T-helper 2 cell treated with Interferon-gamma antibody and Interleukin-4, amounts not matched to agents 100 ng/mL and 5 ng/mL, for 36 hours (primary cell): ENCODE results near the gene HMGB4. TPM values are rescaled to one million over a fixed set of nuclear protein-coding genes. Genes with fewer than 3 reads are reported as not detected.

ENCODE experiments used
- intact Hi-C: fragments of 100-400 bp; cut with micrococcal nuclease; formaldehyde crosslinking; loops from one replicate; pipeline ENCODE4 v1.15.1; 2023
- total RNA-seq: library from RNA; stranded (reverse); gene quantifications from 2 replicates; pipeline ENCODE4 v1.2.3, GENCODE V29; 2022

The HMGB4 gene
- not detected in 2 replicates for total RNA-seq

- intact Hi-C loops = no loop called here
Observed at GRCh38 chr1:33863779-33864178, at the start of gene HMGB4. Gene HMGB4 (plus strand): TSS chr1:33864079. CDS start chr1:33864192, 113 bp downstream.

GRCh38 chr1:33814166-33814565 is 49.7 kb upstream of the HMGB4 start:
- intact Hi-C loops = no loop called here

- intact Hi-C loops = no loop called here
Observed at GRCh38 chr1:33815061-33815460, 48.8 kb upstream of the HMGB4 start.

- intact Hi-C loops = no loop called here
Observed at GRCh38 chr1:33818071-33818470, 45.8 kb upstream of the HMGB4 start.

GRCh38 chr1:33819290-33819912 is 44.5 kb upstream of the HMGB4 start:
- intact Hi-C loops = no loop called here

GRCh38 chr1:33819913-33820311 is 44.0 kb upstream of the HMGB4 start:
- intact Hi-C loops = no loop called here

GRCh38 chr1:33820804-33821203 is 43.1 kb upstream of the HMGB4 start:
- intact Hi-C loops = no loop called here

- intact Hi-C loops = no loop called here
Observed at GRCh38 chr1:33821291-33821690, 42.6 kb upstream of the HMGB4 start.

GRCh38 chr1:33822396-33822795 is 41.5 kb upstream of the HMGB4 start:
- intact Hi-C loops = no loop called here

- intact Hi-C loops = no loop called here
Observed at GRCh38 chr1:33823401-33823800, 40.5 kb upstream of the HMGB4 start.

GRCh38 chr1:33823830-33824229 is 40.0 kb upstream of the HMGB4 start:
- intact Hi-C loops = no loop called here

GRCh38 chr1:33824321-33824720 is 39.6 kb upstream of the HMGB4 start:
- intact Hi-C loops = no loop called here

- intact Hi-C loops = no loop called here
Observed at GRCh38 chr1:33824971-33825370, 38.9 kb upstream of the HMGB4 start.

GRCh38 chr1:33825506-33825905 is 38.4 kb upstream of the HMGB4 start:
- intact Hi-C loops = no loop called here

- intact Hi-C loops = no loop called here
Observed at GRCh38 chr1:33826311-33826710, 37.6 kb upstream of the HMGB4 start.

- intact Hi-C loops = no loop called here
Observed at GRCh38 chr1:33826711-33827110, 37.2 kb upstream of the HMGB4 start.

GRCh38 chr1:33828059-33828458 is 35.8 kb upstream of the HMGB4 start:
- intact Hi-C loops = no loop called here

- intact Hi-C loops = no loop called here
Observed at GRCh38 chr1:33828654-33829053, 35.2 kb upstream of the HMGB4 start.

GRCh38 chr1:33836911-33837310 is 27.0 kb upstream of the HMGB4 start:
- intact Hi-C loops = no loop called here

- intact Hi-C loops = no loop called here
Observed at GRCh38 chr1:33837635-33838034, 26.2 kb upstream of the HMGB4 start.

- intact Hi-C loops = no loop called here
Observed at GRCh38 chr1:33841494-33841893, 22.4 kb upstream of the HMGB4 start.

- intact Hi-C loops = no loop called here
Observed at GRCh38 chr1:33842348-33842747, 21.5 kb upstream of the HMGB4 start.

- intact Hi-C loops = no loop called here
Observed at GRCh38 chr1:33844166-33844565, 19.7 kb upstream of the HMGB4 start.

GRCh38 chr1:33846861-33847260 is 17.0 kb upstream of the HMGB4 start:
- intact Hi-C loops = no loop called here
